OCI-LY3 (cell line): ENCODE results near the gene GPR158.

Source experiments
- H2AFZ ChIP-seq: fragments of 200-600, 300-600 bp; shearing (Covaris generic); 2 replicates; pipeline ENCODE4 v1.6.0; 2014; ENCODE audit warnings: antibody characterized with exemption, low read depth, low read length
- H3K27ac ChIP-seq: fragments of 200-600, 300-600 bp; sonication (generic); 2 replicates; pipeline ENCODE4 v1.5.1; 2014; ENCODE audit warnings: mild to moderate bottlenecking, low read length, moderate library complexity, mixed read lengths
- H3K27me3 ChIP-seq: fragments of 200-600, 300-600 bp; sonication (generic); 2 replicates; pipeline ENCODE4 v1.6.1; 2014; ENCODE audit warnings: low read depth, low read length, mixed read lengths
- H3K36me3 ChIP-seq: fragments of 200-600, 300-600 bp; sonication (generic); replicated peaks from 2 replicates; pipeline ENCODE3; 2014; ENCODE audit warnings: low read depth, low read length, mixed read lengths
- H3K4me1 ChIP-seq: fragments of 300-600, 200-600 bp; sonication (generic); 2 replicates; pipeline ENCODE4 v1.6.1; 2014; ENCODE audit warnings: low read length, mixed read lengths
- H3K4me2 ChIP-seq: fragments of 200-600, 300-600 bp; sonication (generic); 2 replicates; pipeline ENCODE4 v1.6.1; 2014; ENCODE audit warnings: low read length, mixed read lengths
- H3K4me3 ChIP-seq: fragments of 300-600, 200-600 bp; sonication (generic); 2 replicates; pipeline ENCODE4 v1.5.1; 2014; ENCODE audit warnings: antibody characterized with exemption, mild to moderate bottlenecking, low read length, moderate library complexity
- H3K79me2 ChIP-seq: fragments of 300-600, 200-600 bp; shearing (Covaris generic); 2 replicates; pipeline ENCODE4 v1.6.1; 2014; ENCODE audit warnings: mild to moderate bottlenecking, low read length, mixed read lengths
- H3K9ac ChIP-seq: fragments of 300-600, 200-600 bp; shearing (Covaris generic); 2 replicates; pipeline ENCODE4 v1.6.0; 2014; ENCODE audit warnings: mild to moderate bottlenecking, low read length, moderate library complexity
- H3K9me3 ChIP-seq: fragments of 200-600, 300-600 bp; shearing (Covaris generic); 2 replicates; pipeline ENCODE4 v1.6.1; 2014; ENCODE audit warnings: low read length, mixed read lengths; ENCODE audit not compliant: insufficient read depth
- H4K20me1 ChIP-seq: fragments of 200-600, 300-600 bp; sonication (generic); 2 replicates; pipeline ENCODE4 v1.6.1; 2016; ENCODE audit warnings: low read length, mixed read lengths; ENCODE audit not compliant: insufficient read depth
- EZH2phosphoT487 ChIP-seq: fragments of 200-600 bp; shearing (Covaris generic); IDR thresholded peaks from 2 replicates; pipeline ENCODE4 v1.6.1; 2018; ENCODE audit warnings: antibody characterized with exemption, mixed run types, low read depth
- TF ChIP-seq, protein P1 (sequence below): fragments of 200-600, 300-600 bp; sonication (generic); IDR thresholded peaks from 2 replicates; pipeline ENCODE4 v1.5.1; 2014; ENCODE audit warnings: antibody characterized with exemption, low read length, low read depth

Gene GPR158

GRCh38 chr10:25278180-25278579 lies 103.4 kb downstream of the GPR158 start:
- H3K4me2 ChIP-seq: no peak overlapping the region
- no peaks in the 10 kb centered on the region for H3K4me1 ChIP-seq
- H3K36me3 ChIP-seq: no peaks in the 10 kb centered on the region
- H3K27me3 ChIP-seq: no peaks in the 10 kb centered on the region
- no peaks in the 10 kb centered on the region for H3K9me3 ChIP-seq
- H3K79me2 ChIP-seq: no peaks in the 10 kb centered on the region
- H3K9ac ChIP-seq: no peak overlapping the region
- no peak overlapping the region for H3K4me3 ChIP-seq
- H3K27ac ChIP-seq: no peak overlapping the region
- TF ChIP-seq, protein P1, sequence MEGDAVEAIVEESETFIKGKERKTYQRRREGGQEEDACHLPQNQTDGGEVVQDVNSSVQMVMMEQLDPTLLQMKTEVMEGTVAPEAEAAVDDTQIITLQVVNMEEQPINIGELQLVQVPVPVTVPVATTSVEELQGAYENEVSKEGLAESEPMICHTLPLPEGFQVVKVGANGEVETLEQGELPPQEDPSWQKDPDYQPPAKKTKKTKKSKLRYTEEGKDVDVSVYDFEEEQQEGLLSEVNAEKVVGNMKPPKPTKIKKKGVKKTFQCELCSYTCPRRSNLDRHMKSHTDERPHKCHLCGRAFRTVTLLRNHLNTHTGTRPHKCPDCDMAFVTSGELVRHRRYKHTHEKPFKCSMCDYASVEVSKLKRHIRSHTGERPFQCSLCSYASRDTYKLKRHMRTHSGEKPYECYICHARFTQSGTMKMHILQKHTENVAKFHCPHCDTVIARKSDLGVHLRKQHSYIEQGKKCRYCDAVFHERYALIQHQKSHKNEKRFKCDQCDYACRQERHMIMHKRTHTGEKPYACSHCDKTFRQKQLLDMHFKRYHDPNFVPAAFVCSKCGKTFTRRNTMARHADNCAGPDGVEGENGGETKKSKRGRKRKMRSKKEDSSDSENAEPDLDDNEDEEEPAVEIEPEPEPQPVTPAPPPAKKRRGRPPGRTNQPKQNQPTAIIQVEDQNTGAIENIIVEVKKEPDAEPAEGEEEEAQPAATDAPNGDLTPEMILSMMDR: no peak
- no peak for TF ChIP-seq EZH2phosphoT487
- no peak overlapping the region for H2AFZ ChIP-seq
- H4K20me1 ChIP-seq: no peaks in the 10 kb centered on the region

- no peaks in the 10 kb centered on the region for H3K79me2 ChIP-seq
- H3K4me1 ChIP-seq: no peaks in the 10 kb centered on the region
- H2AFZ ChIP-seq: no peak overlapping the region
- no peak for TF ChIP-seq EZH2phosphoT487
- TF ChIP-seq, protein P1: no peak
- H3K4me3 ChIP-seq: no peak overlapping the region
- no peaks in the 10 kb centered on the region for H3K36me3 ChIP-seq
- H3K9me3 ChIP-seq: no peaks in the 10 kb centered on the region
- no peak overlapping the region for H3K27ac ChIP-seq
- H4K20me1 ChIP-seq: no peaks in the 10 kb centered on the region
- H3K9ac ChIP-seq: no peak overlapping the region
- H3K27me3 ChIP-seq: no peaks in the 10 kb centered on the region
- no peak overlapping the region for H3K4me2 ChIP-seq
Observed at GRCh38 chr10:25280076-25280475, 105.3 kb downstream of the GPR158 start.

GRCh38 chr10:25280573-25280972 lies 105.8 kb downstream of the GPR158 start:
- Histone ChIP-seq H4K20me1 (no peaks in the 10 kb centered on the region), H3K9me3 (no peaks in the 10 kb centered on the region), H3K27me3 (no peaks in the 10 kb centered on the region), H3K9ac (no peak overlapping the region), H3K4me2 (no peak overlapping the region), H3K4me1 (no peaks in the 10 kb centered on the region), H3K79me2 (no peaks in the 10 kb centered on the region), H3K27ac (no peak overlapping the region), H3K36me3 (no peaks in the 10 kb centered on the region), H3K4me3 (no peak overlapping the region), H2AFZ (no peak overlapping the region)
- no peak for TF ChIP-seq EZH2phosphoT487
- TF ChIP-seq, protein P1: no peak

GRCh38 chr10:25285809-25286208 lies 111.0 kb downstream of the GPR158 start:
- Histone ChIP-seq H3K79me2 (no peaks in the 10 kb centered on the region), H3K9me3 (no peaks in the 10 kb centered on the region), H2AFZ (no peak overlapping the region), H3K4me1 (no peaks in the 10 kb centered on the region), H4K20me1 (no peaks in the 10 kb centered on the region), H3K27ac (no peak overlapping the region), H3K27me3 (no peaks in the 10 kb centered on the region), H3K36me3 (no peaks in the 10 kb centered on the region), H3K4me2 (no peak overlapping the region), H3K9ac (no peak overlapping the region), H3K4me3 (no peak overlapping the region)
- TF ChIP-seq EZH2phosphoT487: no peak

DNA sequence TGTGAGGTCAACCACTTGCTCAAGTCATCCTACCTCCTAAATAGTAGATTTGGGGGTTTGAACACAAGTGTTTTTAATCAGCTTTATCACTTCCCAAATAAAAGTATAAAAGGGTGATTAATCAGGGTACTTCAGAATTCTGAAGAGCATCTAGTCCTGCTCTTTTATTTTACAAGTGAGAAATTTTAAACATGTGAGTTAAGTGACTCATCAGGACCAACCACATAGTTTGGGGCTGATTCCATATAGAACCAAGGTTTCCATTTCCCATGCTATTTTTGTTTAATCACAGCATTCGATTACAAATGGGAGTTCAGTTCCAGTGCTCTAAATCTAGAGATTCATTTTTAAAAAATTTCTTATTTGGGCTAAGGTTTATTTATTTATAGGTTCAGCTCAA lies 113.4 kb downstream of the GPR158 start:
- no peaks in the 10 kb centered on the region for H3K36me3 ChIP-seq
- no peaks in the 10 kb centered on the region for H3K4me1 ChIP-seq
- H4K20me1 ChIP-seq: no peaks in the 10 kb centered on the region
- H3K79me2 ChIP-seq: no peaks in the 10 kb centered on the region
- H2AFZ ChIP-seq: no peak overlapping the region
- TF ChIP-seq EZH2phosphoT487: no peak
- TF ChIP-seq, protein P1: no peak
- no peak overlapping the region for H3K4me3 ChIP-seq
- no peak overlapping the region for H3K9ac ChIP-seq
- no peak overlapping the region for H3K27ac ChIP-seq
- H3K4me2 ChIP-seq: no peak overlapping the region
- H3K27me3 ChIP-seq: no peaks in the 10 kb centered on the region
- H3K9me3 ChIP-seq: no peaks in the 10 kb centered on the region
